GM12873 (cell line): Measurements from ENCODE around the gene RNF150.

Source experiments
- TF ChIP-seq, protein P1 (sequence below): IDR thresholded peaks from 2 replicates; pipeline ENCODE4 v1.5.1; 2012; ENCODE audit warnings: low read depth, mild to moderate bottlenecking, moderate library complexity, low read length, control low read depth; ENCODE audit not compliant: insufficient read depth; ENCODE audit errors: missing control alignments

RNF150 gene

GRCh38 chr4:140980426-140981200 is 152.7 kb downstream of the RNF150 start:
- TF ChIP-seq, protein P1, sequence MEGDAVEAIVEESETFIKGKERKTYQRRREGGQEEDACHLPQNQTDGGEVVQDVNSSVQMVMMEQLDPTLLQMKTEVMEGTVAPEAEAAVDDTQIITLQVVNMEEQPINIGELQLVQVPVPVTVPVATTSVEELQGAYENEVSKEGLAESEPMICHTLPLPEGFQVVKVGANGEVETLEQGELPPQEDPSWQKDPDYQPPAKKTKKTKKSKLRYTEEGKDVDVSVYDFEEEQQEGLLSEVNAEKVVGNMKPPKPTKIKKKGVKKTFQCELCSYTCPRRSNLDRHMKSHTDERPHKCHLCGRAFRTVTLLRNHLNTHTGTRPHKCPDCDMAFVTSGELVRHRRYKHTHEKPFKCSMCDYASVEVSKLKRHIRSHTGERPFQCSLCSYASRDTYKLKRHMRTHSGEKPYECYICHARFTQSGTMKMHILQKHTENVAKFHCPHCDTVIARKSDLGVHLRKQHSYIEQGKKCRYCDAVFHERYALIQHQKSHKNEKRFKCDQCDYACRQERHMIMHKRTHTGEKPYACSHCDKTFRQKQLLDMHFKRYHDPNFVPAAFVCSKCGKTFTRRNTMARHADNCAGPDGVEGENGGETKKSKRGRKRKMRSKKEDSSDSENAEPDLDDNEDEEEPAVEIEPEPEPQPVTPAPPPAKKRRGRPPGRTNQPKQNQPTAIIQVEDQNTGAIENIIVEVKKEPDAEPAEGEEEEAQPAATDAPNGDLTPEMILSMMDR = no peak

- TF ChIP-seq, protein P1 = no peak
These were observed 156.5 kb downstream of the RNF150 start for GRCh38 chr4:140976768-140977167.

DNA sequence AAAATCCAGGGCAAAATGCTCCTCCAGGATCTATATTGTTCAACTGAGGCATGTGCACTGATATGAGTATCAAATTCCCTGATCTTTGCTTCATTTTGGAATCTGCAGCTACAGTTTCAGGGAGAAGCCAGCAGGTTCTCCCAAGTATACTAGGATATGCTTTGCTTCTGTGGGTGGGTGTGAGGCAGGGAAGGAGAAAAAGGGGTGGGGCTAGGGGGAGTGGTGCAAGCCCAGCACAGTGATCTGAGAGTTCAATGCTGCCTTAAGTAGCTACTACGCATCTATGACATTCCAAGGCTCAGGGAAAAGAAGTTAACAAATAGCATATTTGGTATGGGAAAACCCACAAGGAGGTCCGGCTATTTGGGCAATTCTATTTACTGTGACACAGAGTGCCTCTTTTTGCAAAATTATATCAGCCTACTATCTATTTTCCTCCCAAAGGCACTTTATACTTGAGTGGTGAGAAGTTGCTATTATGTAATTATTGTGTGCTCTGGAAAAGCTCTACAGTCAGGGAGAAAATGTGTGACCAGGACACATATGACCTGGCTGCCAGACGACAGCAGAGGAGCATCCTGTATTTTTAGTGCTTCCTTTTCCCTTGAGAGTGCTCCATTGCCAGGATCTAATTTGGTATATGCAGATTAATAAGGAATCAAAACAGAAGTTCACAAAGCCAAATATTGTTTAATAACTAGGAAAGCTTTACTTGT is 162.0 kb downstream of the RNF150 start:
- TF ChIP-seq, protein P1 = no peak

DNA sequence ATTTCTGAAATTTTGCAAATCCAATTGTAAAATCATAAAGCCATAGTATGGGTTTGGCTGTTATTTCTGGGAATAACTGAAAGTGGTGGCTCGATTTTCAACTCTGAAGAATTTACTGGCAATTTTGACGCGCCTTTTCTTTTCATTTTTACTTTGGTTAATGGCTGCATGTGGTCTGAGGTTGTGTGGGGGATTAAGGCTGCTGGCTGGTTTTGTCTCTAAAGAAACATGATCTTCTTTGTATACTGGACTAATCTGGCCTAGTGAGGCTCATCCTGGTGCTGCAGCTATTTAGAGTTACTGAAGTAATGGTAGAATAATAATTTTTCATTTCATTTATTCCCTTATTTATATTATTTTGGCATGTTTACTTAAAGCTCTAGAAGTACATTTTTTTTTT is 164.0 kb downstream of the RNF150 start:
- TF ChIP-seq, protein P1 = no peak

DNA sequence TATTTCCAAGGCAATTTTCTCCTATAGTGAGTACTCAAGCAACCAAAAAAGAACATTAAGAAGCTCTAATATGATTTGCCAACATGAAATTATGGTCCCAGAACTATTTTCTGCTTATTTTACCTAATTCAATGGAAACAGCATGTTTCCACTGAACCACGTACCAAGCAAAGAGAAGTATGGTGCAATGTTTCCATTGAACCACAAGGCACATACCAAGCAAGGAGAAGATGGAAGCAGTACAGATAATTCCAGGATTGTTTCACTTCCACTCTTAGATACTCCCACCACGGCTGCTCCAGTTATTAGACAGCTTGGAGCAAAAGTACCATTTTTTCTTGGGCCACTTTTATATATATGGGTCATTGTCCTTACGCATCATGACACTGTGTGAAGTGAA is 164.9 kb downstream of the RNF150 start:
- TF ChIP-seq, protein P1 = no peak

GRCh38 chr4:140963883-140964282 is 169.4 kb downstream of the RNF150 start:
- TF ChIP-seq, protein P1 = no peak

DNA sequence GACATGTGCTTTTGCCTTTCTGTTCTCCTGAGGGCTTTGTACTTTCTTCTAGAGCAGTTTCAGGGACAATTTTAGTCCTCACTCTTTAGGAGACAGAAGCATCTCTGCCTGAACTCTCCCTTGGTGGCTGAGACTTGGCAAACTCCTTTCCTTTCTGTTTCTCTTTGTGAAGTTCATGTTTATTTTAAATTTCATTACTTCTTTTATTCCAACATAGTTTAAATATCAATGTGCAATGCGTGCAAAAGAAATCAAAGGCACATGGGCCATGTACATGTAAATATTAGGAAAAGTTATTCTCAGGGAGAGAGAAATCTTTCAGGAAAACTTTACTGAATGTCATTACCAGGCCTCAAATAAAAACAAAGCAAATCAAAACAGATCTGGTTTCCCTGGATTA is 177.6 kb downstream of the RNF150 start:
- TF ChIP-seq, protein P1 = no peak
